SK-N-SH (cell line): ENCODE results near the gene VAPB. TPM values are rescaled to one million over a fixed set of nuclear protein-coding genes. Genes with fewer than 3 reads are reported as not detected.

Experiments used
- CTCF ChIA-PET: fragments of 300-600, 350-600 bp; formaldehyde crosslinking; extraction: SDS; loops from one replicate; lab custom pipeline; 2021; lab: Yijun Ruan, JAX
- POLR2A ChIA-PET: fragments of 350-600 bp; sonication (Branson Sonifier 250); formaldehyde crosslinking; extraction: SDS; loops from one replicate; lab custom pipeline; 2020; ENCODE audit warnings: antibody characterized with exemption, inconsistent platforms; lab: Yijun Ruan, JAX
- DNase-seq: peaks from one replicate; pipeline ENCODE4 v3.0.0; 2012
- H2AFZ ChIP-seq: fragments of 200-600 bp; sonication (generic); 2 replicates; pipeline ENCODE4 v1.8.1; 2016; ENCODE audit warnings: antibody characterized with exemption, mild to moderate bottlenecking, low read depth
- H3F3A ChIP-seq: fragments of 200-600 bp; sonication (generic); replicated peaks from 2 replicates; pipeline ENCODE3; 2016; ENCODE audit warnings: antibody characterized with exemption, mild to moderate bottlenecking; ENCODE audit not compliant: insufficient read depth
- H3K27ac ChIP-seq, 2 experiments: fragments of 200-500 bp in 1 of 2; fragments of 200-600 bp in 1 of 2; sonication (Bioruptor generic) in 1 of 2; sonication (generic), shearing (Covaris generic) in 1 of 2; 2 replicates each; pipeline versions ENCODE4 v1.5.1 to v1.6.1; 2014 to 2016; ENCODE audit warnings: low read depth in 2 of 2, inconsistent platforms in 1 of 2, low read length in 1 of 2, mild to moderate bottlenecking in 1 of 2, mixed read lengths in 1 of 2
- H3K27me3 ChIP-seq: fragments of 200-600 bp; sonication (generic), shearing (Covaris generic); 2 replicates; pipeline ENCODE4 v1.6.1; 2016; ENCODE audit warnings: mixed run types; ENCODE audit not compliant: insufficient read depth
- H3K36me3 ChIP-seq, 2 experiments: fragments of 200-500 bp in 1 of 2; fragments of 200-600 bp in 1 of 2; sonication (Bioruptor generic) in 1 of 2; sonication (generic) in 1 of 2; replicated peaks in 1 of 2; 2 replicates each; pipeline versions ENCODE3 to v1.5.1; 2014 to 2016; ENCODE audit warnings: low read length in 1 of 2, mild to moderate bottlenecking in 1 of 2; ENCODE audit not compliant: insufficient read depth in 2 of 2, control insufficient read depth in 1 of 2
- H3K4me1 ChIP-seq, 2 experiments: fragments of 200-500 bp in 1 of 2; fragments of 200-600 bp in 1 of 2; sonication (Bioruptor generic) in 1 of 2; sonication (generic), shearing (Covaris generic) in 1 of 2; 2 replicates each; pipeline versions ENCODE4 v1.5.1 to v1.6.1; 2014 to 2016; ENCODE audit warnings: low read depth in 1 of 2, low read length in 1 of 2, mixed run types in 1 of 2; ENCODE audit not compliant: insufficient read depth in 2 of 2, control insufficient read depth in 1 of 2
- H3K4me2 ChIP-seq: fragments of 200-600 bp; sonication (generic), shearing (Covaris generic); 2 replicates; pipeline ENCODE4 v1.6.1; 2017; ENCODE audit warnings: mixed run types
- H3K4me3 ChIP-seq, 2 experiments: fragments of 200-500 bp in 1 of 2; fragments of 200-600 bp in 1 of 2; sonication (Bioruptor generic) in 1 of 2; sonication (generic), shearing (Covaris generic) in 1 of 2; 2 replicates each; pipeline versions ENCODE4 v1.5.1 to v1.8.1; 2014 to 2016; ENCODE audit warnings: low read depth in 2 of 2, inconsistent platforms in 1 of 2, low read length in 1 of 2, mild to moderate bottlenecking in 1 of 2, mixed read lengths in 1 of 2, moderate library complexity in 1 of 2
- H3K79me2 ChIP-seq: fragments of 200-600 bp; sonication (generic); 2 replicates; pipeline ENCODE4 v1.8.1; 2017; ENCODE audit warnings: mild to moderate bottlenecking; ENCODE audit not compliant: insufficient read depth
- H3K9ac ChIP-seq: fragments of 200-600 bp; sonication (generic); 2 replicates; pipeline ENCODE4 v1.6.1; 2017; ENCODE audit warnings: mixed run types
- H3K9me2 ChIP-seq: fragments of 200-600 bp; sonication (generic); 2 replicates; pipeline ENCODE4 v1.6.1; 2017; ENCODE audit warnings: mixed run types
- H3K9me3 ChIP-seq: fragments of 200-600 bp; sonication (generic); 2 replicates; pipeline ENCODE4 v1.6.1; 2017; ENCODE audit warnings: mixed run types, mild to moderate bottlenecking, moderate library complexity
- H4K20me1 ChIP-seq: fragments of 200-600 bp; sonication (generic); 2 replicates; pipeline ENCODE4 v1.6.1; 2017; ENCODE audit warnings: mild to moderate bottlenecking, mixed run types; ENCODE audit not compliant: insufficient read depth
- FOXM1 ChIP-seq: IDR thresholded peaks from 2 replicates; pipeline ENCODE4 v1.4.0; 2012; ENCODE audit warnings: low read depth, mild to moderate bottlenecking
- MEF2A ChIP-seq: IDR thresholded peaks from 2 replicates; pipeline ENCODE4 v1.4.0; 2012; ENCODE audit warnings: low read depth, borderline replicate concordance
- MXI1 ChIP-seq: IDR thresholded peaks from 2 replicates; pipeline ENCODE4 v1.6.1; 2012; ENCODE audit warnings: mild to moderate bottlenecking, low read depth, low read length, improper control_type of control experiment
- RFX5 ChIP-seq: IDR thresholded peaks from 2 replicates; pipeline ENCODE4 v1.6.1; 2012; ENCODE audit warnings: mild to moderate bottlenecking, improper control_type of control experiment, low read length
- TEAD4 ChIP-seq: IDR thresholded peaks from 2 replicates; pipeline ENCODE4 v1.4.0; 2012; ENCODE audit warnings: mild to moderate bottlenecking, borderline replicate concordance; ENCODE audit not compliant: insufficient read depth
- WGBS: methylation state at CpG from one replicate; pipeline ENCODE4 v1.1.6; 2017; ENCODE audit warnings: low lambda C conversion rate; 5-methylcytosine and 5-hydroxymethylcytosine counted together
- polyA plus RNA-seq, 3 experiments: library from polyadenylated mRNA; depleted of rRNA; stranded (reverse); fragments of >200 nt; gene quantifications; 2 replicates each; pipeline ENCODE4 v1.2.3, GENCODE V29; 2012
- TF ChIP-seq, protein P1 (sequence below): IDR thresholded peaks from 2 replicates; pipeline ENCODE4 v1.4.0; 2012; ENCODE audit warnings: low read depth
- TF ChIP-seq, protein P2 (sequence below): IDR thresholded peaks from 2 replicates; pipeline ENCODE4; 2012
- TF ChIP-seq, protein P3 (sequence below): fragments of 150-350 bp; IDR thresholded peaks from 2 replicates; pipeline ENCODE4 v1.6.1; 2017; ENCODE audit warnings: antibody characterized with exemption, low read length, low read depth, borderline replicate concordance

VAPB gene
- polyA plus RNA-seq, 1 of the 3 experiments (the other 2 are of a cell fraction) = 16.9 TPM

DNA sequence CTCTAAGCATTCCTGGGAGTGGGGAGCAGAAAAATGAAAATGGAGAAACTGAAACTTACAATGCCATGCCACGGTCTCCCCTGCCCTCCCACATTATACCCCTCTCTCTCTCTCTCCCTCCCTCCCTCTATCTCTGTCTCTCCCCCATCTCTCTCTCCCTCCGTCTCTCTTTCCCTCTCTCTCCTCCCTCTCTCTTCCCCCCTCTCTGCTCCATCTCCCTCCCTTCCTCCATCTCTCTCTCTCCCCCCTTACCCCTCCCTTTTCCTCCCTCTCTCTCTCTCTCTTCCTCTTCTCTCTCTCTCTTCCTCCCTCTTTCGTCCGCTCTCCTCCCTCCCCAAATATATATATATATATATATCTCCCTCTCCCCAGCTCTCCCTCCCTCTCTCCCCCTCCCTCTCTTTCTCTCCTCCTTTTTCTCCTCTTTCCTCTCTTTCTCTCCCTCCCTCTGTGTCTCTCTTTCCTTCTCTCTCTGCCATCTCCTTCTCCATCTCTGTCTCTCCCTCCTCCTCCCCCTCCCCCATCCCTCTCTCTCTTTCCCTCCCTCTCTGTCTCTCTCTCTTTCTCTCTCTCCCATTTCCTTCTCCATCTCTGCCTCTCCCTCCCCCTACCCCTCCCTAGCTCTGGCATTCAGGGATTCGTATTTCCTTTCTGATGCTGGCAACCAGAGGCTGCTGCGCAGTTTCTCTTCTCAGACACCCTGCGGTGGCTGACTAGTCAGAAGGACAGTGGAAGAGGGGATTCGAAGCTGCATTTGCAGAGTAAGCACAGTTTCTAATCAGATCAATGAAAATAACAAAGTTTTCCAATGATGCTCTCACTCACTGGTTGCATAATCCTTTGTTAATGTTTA, 13.9 kb upstream of the VAPB start:
- H3K9me3 ChIP-seq = no peaks in the 10 kb centered on the region
- no peaks in the 10 kb centered on the region for H3K36me3 ChIP-seq
- no peak for DNase-seq
- peak overlapping the region; percentile 51; the same call in 1 of the 2 replicates for H2AFZ ChIP-seq
- peaks cover 6% of the 10 kb centered on the region for H3F3A ChIP-seq
- H3K4me2 ChIP-seq = no peak overlapping the region
- no peaks in the 10 kb centered on the region for H3K9me2 ChIP-seq
- no peak overlapping the region for H3K4me3 ChIP-seq
- ChIA-PET POLR2A (no interaction called here), CTCF (interaction anchor here (1.1 kb wide), 1 partner anchor 14 kb away, joined by 3 read pairs; no protein-coding TSS in a partner anchor)
- H3K79me2 ChIP-seq = no peaks in the 10 kb centered on the region
- WGBS = 84% methylated on average over 8 of the region's 8 CpGs
- H4K20me1 ChIP-seq = no peaks in the 10 kb centered on the region
- no peak overlapping the region for H3K9ac ChIP-seq
- H3K4me1 ChIP-seq = peaks cover 0 to 3% of the 10 kb centered on the region in 2 experiments; a peak in 1 of 4 replicates
- H3K27me3 ChIP-seq = no peaks in the 10 kb centered on the region
- TF ChIP-seq MEF2A = no peak
- TF ChIP-seq FOXM1 = no peak
- no peak for TF ChIP-seq RFX5
- TF ChIP-seq, protein P1, sequence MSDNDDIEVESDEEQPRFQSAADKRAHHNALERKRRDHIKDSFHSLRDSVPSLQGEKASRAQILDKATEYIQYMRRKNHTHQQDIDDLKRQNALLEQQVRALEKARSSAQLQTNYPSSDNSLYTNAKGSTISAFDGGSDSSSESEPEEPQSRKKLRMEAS = no peak
- no peak for TF ChIP-seq TEAD4
- TF ChIP-seq MXI1 = no peak
- TF ChIP-seq, protein P2, sequence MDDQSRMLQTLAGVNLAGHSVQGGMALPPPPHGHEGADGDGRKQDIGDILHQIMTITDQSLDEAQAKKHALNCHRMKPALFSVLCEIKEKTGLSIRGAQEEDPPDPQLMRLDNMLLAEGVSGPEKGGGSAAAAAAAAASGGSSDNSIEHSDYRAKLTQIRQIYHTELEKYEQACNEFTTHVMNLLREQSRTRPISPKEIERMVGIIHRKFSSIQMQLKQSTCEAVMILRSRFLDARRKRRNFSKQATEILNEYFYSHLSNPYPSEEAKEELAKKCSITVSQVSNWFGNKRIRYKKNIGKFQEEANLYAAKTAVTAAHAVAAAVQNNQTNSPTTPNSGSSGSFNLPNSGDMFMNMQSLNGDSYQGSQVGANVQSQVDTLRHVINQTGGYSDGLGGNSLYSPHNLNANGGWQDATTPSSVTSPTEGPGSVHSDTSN = no peak
- TF ChIP-seq, protein P3, sequence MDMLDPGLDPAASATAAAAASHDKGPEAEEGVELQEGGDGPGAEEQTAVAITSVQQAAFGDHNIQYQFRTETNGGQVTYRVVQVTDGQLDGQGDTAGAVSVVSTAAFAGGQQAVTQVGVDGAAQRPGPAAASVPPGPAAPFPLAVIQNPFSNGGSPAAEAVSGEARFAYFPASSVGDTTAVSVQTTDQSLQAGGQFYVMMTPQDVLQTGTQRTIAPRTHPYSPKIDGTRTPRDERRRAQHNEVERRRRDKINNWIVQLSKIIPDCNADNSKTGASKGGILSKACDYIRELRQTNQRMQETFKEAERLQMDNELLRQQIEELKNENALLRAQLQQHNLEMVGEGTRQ = no peak
- TF ChIP-seq, all 33 proteins: peak for 0
- no peak overlapping the region for H3K27ac ChIP-seq

DNA sequence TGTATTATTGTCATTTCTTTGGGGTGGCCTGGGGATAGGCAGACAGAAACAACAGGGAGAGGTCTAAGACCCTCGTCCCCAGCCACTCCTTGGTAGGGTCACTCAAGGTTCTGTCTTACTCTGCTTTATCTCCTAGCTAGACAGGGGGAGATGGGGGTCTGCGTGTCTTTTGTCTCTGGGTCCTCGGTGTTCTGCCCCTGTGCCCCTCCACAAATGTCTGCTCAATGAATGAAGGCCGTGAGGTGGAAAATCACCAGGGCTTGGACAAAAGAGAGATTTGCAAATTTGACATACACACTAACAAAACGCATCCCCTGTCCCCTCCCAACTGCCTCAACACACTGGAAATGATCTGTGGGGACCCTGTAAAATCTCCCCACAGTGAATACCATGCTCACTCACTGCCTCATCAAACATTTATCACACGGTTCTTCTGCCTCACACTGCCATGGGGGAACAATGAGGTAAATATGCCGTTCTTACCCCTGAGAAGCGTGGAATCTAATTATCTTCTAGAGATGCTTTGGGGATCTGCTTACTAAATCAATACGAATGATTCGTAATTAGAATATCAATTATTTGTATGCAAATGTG, 13.2 kb upstream of the VAPB start:
- Histone ChIP-seq H3K4me1 (peaks cover 0 to 3% of the 10 kb centered on the region in 2 experiments; a peak in 1 of 4 replicates), H4K20me1 (no peaks in the 10 kb centered on the region), H3K4me2 (no peak overlapping the region), H3K9ac (no peak overlapping the region), H3K36me3 (no peaks in the 10 kb centered on the region), H3K4me3 (no peak overlapping the region), H3K79me2 (no peaks in the 10 kb centered on the region), H3K27ac (no peak overlapping the region), H3K9me3 (no peaks in the 10 kb centered on the region), H3K9me2 (no peaks in the 10 kb centered on the region), H2AFZ (no peak overlapping the region; the same call in 1 of the 2 replicates), H3F3A (peaks cover under 1% of the 10 kb centered on the region), H3K27me3 (no peaks in the 10 kb centered on the region)
- CTCF ChIA-PET = interaction anchor here (1.1 kb wide), 1 partner anchor 15 kb away, joined by 3 read pairs; no protein-coding TSS in a partner anchor
- 84% methylated on average over 10 of the region's 10 CpGs for WGBS
- POLR2A ChIA-PET = no interaction called here
- no peak for DNase-seq
- TF ChIP-seq RFX5 = no peak
